ENCODE results near the gene VCAN.

GRCh38 chr5:83494666-83495065 is 23.1 kb downstream of the VCAN start:
- no peak for TF ChIP-seq CTCF (IDR thresholded peaks at IDR 0.05; ENCODE audit: insufficient read depth, low read depth, low read length)
- TF ChIP-seq EZH2 (IDR thresholded peaks at IDR 0.05; ENCODE audit: insufficient read depth, low read length), result no peak

All from astrocyte (in vitro differentiated cells and primary cell).